ENCODE measurements around the gene PRSS56.

Gene PRSS56

GRCh38 chr2:232481322-232482140, 38.7 kb upstream of the PRSS56 start:
- no peaks in the 10 kb centered on the region for H3K4me1 ChIP-seq (ENCODE audit: control insufficient read depth, insufficient read depth, low read length, poor library complexity, severe bottlenecking)
- no peak overlapping the region for H3K27ac ChIP-seq (ENCODE audit: low read depth, low read length, severe bottlenecking)
- WGBS, 2 experiments (ENCODE audit: insufficient coverage in 2 of 2): 87 to 90% methylated on average over 22 to 27 of the region's 29 CpGs
- no peak overlapping the region for H3K4me3 ChIP-seq (ENCODE audit: extremely low read depth, insufficient read depth, low read length, poor library complexity, severe bottlenecking)
- no peaks in the 10 kb centered on the region for H3K9me3 ChIP-seq (ENCODE audit: control insufficient read depth, low read length)
- no peaks in the 10 kb centered on the region for H3K36me3 ChIP-seq (ENCODE audit: control insufficient read depth, insufficient read depth, low read length)

GRCh38 chr2:232482301-232483238, 37.6 kb upstream of the PRSS56 start:
- 90 to 93% methylated on average over 13 to 22 of the region's 31 CpGs for WGBS, 2 experiments (ENCODE audit: insufficient coverage in 2 of 2)
- no peaks in the 10 kb centered on the region for H3K9me3 ChIP-seq (ENCODE audit: control insufficient read depth, low read length)
- no peak overlapping the region for H3K4me3 ChIP-seq (ENCODE audit: extremely low read depth, insufficient read depth, low read length, poor library complexity, severe bottlenecking)
- H3K27ac ChIP-seq (ENCODE audit: low read depth, low read length, severe bottlenecking): no peak overlapping the region
- no peaks in the 10 kb centered on the region for H3K4me1 ChIP-seq (ENCODE audit: control insufficient read depth, insufficient read depth, low read length, poor library complexity, severe bottlenecking)
- H3K36me3 ChIP-seq (ENCODE audit: control insufficient read depth, insufficient read depth, low read length): no peaks in the 10 kb centered on the region

GRCh38 chr2:232483311-232483922, 36.8 kb upstream of the PRSS56 start:
- WGBS, 2 experiments (ENCODE audit: insufficient coverage in 2 of 2): 80 to 87% methylated on average over 8 to 10 of the region's 10 CpGs
- no peaks in the 10 kb centered on the region for H3K36me3 ChIP-seq (ENCODE audit: control insufficient read depth, insufficient read depth, low read length)
- no peaks in the 10 kb centered on the region for H3K4me1 ChIP-seq (ENCODE audit: control insufficient read depth, insufficient read depth, low read length, poor library complexity, severe bottlenecking)
- no peak overlapping the region for H3K4me3 ChIP-seq (ENCODE audit: extremely low read depth, insufficient read depth, low read length, poor library complexity, severe bottlenecking)
- H3K27ac ChIP-seq (ENCODE audit: low read depth, low read length, severe bottlenecking): no peak overlapping the region
- no peaks in the 10 kb centered on the region for H3K9me3 ChIP-seq (ENCODE audit: control insufficient read depth, low read length)

- H3K4me1 ChIP-seq (ENCODE audit: control insufficient read depth, insufficient read depth, low read length, poor library complexity, severe bottlenecking): no peaks in the 10 kb centered on the region
- WGBS, 2 experiments (ENCODE audit: insufficient coverage in 2 of 2): 91 to 92% methylated on average over 18 of the region's 19 CpGs
- no peak overlapping the region for H3K4me3 ChIP-seq (ENCODE audit: extremely low read depth, insufficient read depth, low read length, poor library complexity, severe bottlenecking)
- no peaks in the 10 kb centered on the region for H3K9me3 ChIP-seq (ENCODE audit: control insufficient read depth, low read length)
- no peak overlapping the region for H3K27ac ChIP-seq (ENCODE audit: low read depth, low read length, severe bottlenecking)
- no peaks in the 10 kb centered on the region for H3K36me3 ChIP-seq (ENCODE audit: control insufficient read depth, insufficient read depth, low read length)
These were observed 36.1 kb upstream of the PRSS56 start for GRCh38 chr2:232483923-232484627.

- Histone ChIP-seq H3K27ac (ENCODE audit: low read depth, low read length, severe bottlenecking) (no peak overlapping the region), H3K36me3 (ENCODE audit: control insufficient read depth, insufficient read depth, low read length) (no peaks in the 10 kb centered on the region), H3K4me1 (ENCODE audit: control insufficient read depth, insufficient read depth, low read length, poor library complexity, severe bottlenecking) (no peaks in the 10 kb centered on the region), H3K4me3 (ENCODE audit: extremely low read depth, insufficient read depth, low read length, poor library complexity, severe bottlenecking) (no peak overlapping the region), H3K9me3 (ENCODE audit: control insufficient read depth, low read length) (no peaks in the 10 kb centered on the region)
- WGBS, 2 experiments (ENCODE audit: insufficient coverage in 2 of 2): 86 to 91% methylated on average over 11 of the region's 12 CpGs
These were observed 35.4 kb upstream of the PRSS56 start for GRCh38 chr2:232484628-232485347.

- H3K36me3 ChIP-seq (ENCODE audit: control insufficient read depth, insufficient read depth, low read length): no peaks in the 10 kb centered on the region
- no peak overlapping the region for H3K4me3 ChIP-seq (ENCODE audit: extremely low read depth, insufficient read depth, low read length, poor library complexity, severe bottlenecking)
- no peak overlapping the region for H3K27ac ChIP-seq (ENCODE audit: low read depth, low read length, severe bottlenecking)
- no peaks in the 10 kb centered on the region for H3K4me1 ChIP-seq (ENCODE audit: control insufficient read depth, insufficient read depth, low read length, poor library complexity, severe bottlenecking)
- WGBS, 2 experiments (ENCODE audit: insufficient coverage in 2 of 2): 12 to 14% methylated on average over 12 to 18 of the region's 22 CpGs
- no peaks in the 10 kb centered on the region for H3K9me3 ChIP-seq (ENCODE audit: control insufficient read depth, low read length)
These were observed 34.8 kb upstream of the PRSS56 start for GRCh38 chr2:232485348-232485756.

- no peak overlapping the region for H3K27ac ChIP-seq (ENCODE audit: low read depth, low read length, severe bottlenecking)
- no peaks in the 10 kb centered on the region for H3K9me3 ChIP-seq (ENCODE audit: control insufficient read depth, low read length)
- H3K36me3 ChIP-seq (ENCODE audit: control insufficient read depth, insufficient read depth, low read length): no peaks in the 10 kb centered on the region
- 3 to 4% methylated on average over 75 to 101 of the region's 111 CpGs for WGBS, 2 experiments (ENCODE audit: insufficient coverage in 2 of 2)
- H3K4me1 ChIP-seq (ENCODE audit: control insufficient read depth, insufficient read depth, low read length, poor library complexity, severe bottlenecking): no peaks in the 10 kb centered on the region
- H3K4me3 ChIP-seq (ENCODE audit: extremely low read depth, insufficient read depth, low read length, poor library complexity, severe bottlenecking): no peak overlapping the region
These were observed 34.2 kb upstream of the PRSS56 start for GRCh38 chr2:232485757-232486557.

- WGBS, 2 experiments (ENCODE audit: insufficient coverage in 2 of 2): 4 to 6% methylated on average over 51 to 58 of the region's 74 CpGs
- H3K36me3 ChIP-seq (ENCODE audit: control insufficient read depth, insufficient read depth, low read length): no peaks in the 10 kb centered on the region
- no peak overlapping the region for H3K27ac ChIP-seq (ENCODE audit: low read depth, low read length, severe bottlenecking)
- no peak overlapping the region for H3K4me3 ChIP-seq (ENCODE audit: extremely low read depth, insufficient read depth, low read length, poor library complexity, severe bottlenecking)
- H3K9me3 ChIP-seq (ENCODE audit: control insufficient read depth, low read length): no peaks in the 10 kb centered on the region
- no peaks in the 10 kb centered on the region for H3K4me1 ChIP-seq (ENCODE audit: control insufficient read depth, insufficient read depth, low read length, poor library complexity, severe bottlenecking)
These were observed 33.4 kb upstream of the PRSS56 start for GRCh38 chr2:232486558-232487384.
